ENCODE measurements around the gene SNX20. TPM values are rescaled to one million over a fixed set of nuclear protein-coding genes. Genes with fewer than 3 reads are reported as not detected.

SNX20 gene
- total RNA-seq, 1 donor from 2014 or later, result not detected

DNA sequence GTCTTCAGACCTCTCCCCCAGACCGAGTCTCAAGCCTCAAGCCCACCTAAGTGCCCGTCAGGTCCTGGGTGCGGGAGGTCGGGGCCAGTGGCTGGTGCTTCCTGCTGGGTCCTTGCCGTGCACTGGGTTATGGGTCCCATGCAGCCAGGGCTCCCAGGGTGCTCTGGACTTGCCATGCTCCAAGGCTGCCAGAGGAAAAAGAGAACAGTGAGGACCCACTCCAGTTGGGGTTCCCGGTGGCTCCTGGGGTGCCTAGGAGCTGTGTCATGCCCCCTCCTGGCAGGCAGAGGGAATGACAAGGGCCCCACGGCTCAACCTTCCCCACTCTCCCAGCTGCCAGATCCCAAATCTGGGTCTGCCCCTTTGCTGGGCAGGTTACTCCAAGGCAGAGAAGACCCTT is 3.8 kb downstream of the SNX20 start:
- TF ChIP-seq, protein P1, sequence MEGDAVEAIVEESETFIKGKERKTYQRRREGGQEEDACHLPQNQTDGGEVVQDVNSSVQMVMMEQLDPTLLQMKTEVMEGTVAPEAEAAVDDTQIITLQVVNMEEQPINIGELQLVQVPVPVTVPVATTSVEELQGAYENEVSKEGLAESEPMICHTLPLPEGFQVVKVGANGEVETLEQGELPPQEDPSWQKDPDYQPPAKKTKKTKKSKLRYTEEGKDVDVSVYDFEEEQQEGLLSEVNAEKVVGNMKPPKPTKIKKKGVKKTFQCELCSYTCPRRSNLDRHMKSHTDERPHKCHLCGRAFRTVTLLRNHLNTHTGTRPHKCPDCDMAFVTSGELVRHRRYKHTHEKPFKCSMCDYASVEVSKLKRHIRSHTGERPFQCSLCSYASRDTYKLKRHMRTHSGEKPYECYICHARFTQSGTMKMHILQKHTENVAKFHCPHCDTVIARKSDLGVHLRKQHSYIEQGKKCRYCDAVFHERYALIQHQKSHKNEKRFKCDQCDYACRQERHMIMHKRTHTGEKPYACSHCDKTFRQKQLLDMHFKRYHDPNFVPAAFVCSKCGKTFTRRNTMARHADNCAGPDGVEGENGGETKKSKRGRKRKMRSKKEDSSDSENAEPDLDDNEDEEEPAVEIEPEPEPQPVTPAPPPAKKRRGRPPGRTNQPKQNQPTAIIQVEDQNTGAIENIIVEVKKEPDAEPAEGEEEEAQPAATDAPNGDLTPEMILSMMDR (IDR thresholded peaks at IDR 0.05; ENCODE audit: unreplicated experiment), result no peak
- H3K27me3 Mint-ChIP-seq (ENCODE audit: unreplicated experiment), result peaks cover 4% of the 10 kb centered on the region
- H3K4me1 Mint-ChIP-seq (ENCODE audit: unreplicated experiment), result no peaks in the 10 kb centered on the region
- no peak overlapping the region for H3K4me3 Mint-ChIP-seq (ENCODE audit: unreplicated experiment)
- H3K9me3 Mint-ChIP-seq (ENCODE audit: unreplicated experiment), result no peaks in the 10 kb centered on the region
- no peaks in the 10 kb centered on the region for H3K36me3 Mint-ChIP-seq (ENCODE audit: low read depth, unreplicated experiment)
- DNase-seq (ENCODE audit: low spot score), result no peak
- H3K27ac Mint-ChIP-seq (ENCODE audit: unreplicated experiment), result no peak overlapping the region

GRCh38 chr16:50676684-50677225 is 4.4 kb downstream of the SNX20 start:
- no peak for DNase-seq (ENCODE audit: low spot score)
- Mint-ChIP-seq H3K4me3 (ENCODE audit: unreplicated experiment) (no peak overlapping the region), H3K9me3 (ENCODE audit: unreplicated experiment) (no peaks in the 10 kb centered on the region), H3K36me3 (ENCODE audit: low read depth, unreplicated experiment) (peaks cover under 1% of the 10 kb centered on the region), H3K4me1 (ENCODE audit: unreplicated experiment) (no peaks in the 10 kb centered on the region), H3K27me3 (ENCODE audit: unreplicated experiment) (peaks cover 2% of the 10 kb centered on the region), H3K27ac (ENCODE audit: unreplicated experiment) (no peak overlapping the region)
- TF ChIP-seq, protein P1 (IDR thresholded peaks at IDR 0.05; ENCODE audit: unreplicated experiment), result no peak

DNA sequence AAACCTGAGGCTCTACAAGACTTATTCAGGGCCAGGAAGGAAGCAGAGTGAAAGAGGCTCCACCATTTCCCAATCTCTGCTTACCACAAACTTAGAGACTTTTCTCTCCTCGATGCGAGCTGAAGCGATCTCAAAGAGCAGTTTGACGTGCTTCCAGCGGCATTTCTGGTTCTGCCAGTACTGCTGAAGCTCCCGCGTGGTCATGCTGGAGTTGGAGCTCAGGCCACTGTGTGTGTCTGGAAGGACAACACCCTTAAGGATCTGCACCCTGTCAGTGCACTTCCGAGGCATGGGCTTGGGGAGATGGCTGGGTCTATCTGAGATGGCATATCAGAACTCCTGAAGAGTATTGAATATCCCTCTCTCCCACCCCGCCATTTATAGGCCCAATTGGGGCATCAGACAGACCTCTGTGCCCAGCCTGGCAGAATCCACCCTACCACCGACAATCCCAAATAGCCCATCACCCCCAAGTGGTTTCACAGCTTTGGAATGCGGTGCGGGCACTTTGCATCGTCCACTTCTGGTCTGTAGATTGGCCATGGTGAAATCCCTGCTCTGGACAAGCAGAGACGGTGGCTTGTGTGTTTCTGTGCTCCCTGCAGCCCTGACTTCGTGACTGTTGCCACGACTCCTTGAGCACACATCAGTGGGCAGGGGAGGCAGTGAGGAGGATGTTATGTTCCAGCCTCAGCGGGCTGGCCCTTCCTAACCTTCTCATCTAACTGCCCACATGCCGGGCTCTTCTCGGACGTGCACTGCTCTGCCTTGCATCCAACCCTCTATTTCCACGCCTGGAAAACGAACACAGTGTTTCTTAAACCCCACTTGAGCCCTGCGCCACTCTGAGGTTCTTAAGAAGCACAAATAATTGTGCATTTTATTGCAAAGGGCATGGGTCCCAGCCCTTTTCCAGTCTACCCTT is 5.2 kb downstream of the SNX20 start:
- no peak for DNase-seq (ENCODE audit: low spot score)
- TF ChIP-seq, protein P1 (IDR thresholded peaks at IDR 0.05; ENCODE audit: unreplicated experiment), result no peak
- Mint-ChIP-seq H3K27ac (ENCODE audit: unreplicated experiment) (no peak overlapping the region), H3K4me3 (ENCODE audit: unreplicated experiment) (no peak overlapping the region), H3K36me3 (ENCODE audit: low read depth, unreplicated experiment) (peaks cover 6% of the 10 kb centered on the region), H3K4me1 (ENCODE audit: unreplicated experiment) (no peaks in the 10 kb centered on the region), H3K27me3 (ENCODE audit: unreplicated experiment) (peaks cover 6% of the 10 kb centered on the region), H3K9me3 (ENCODE audit: unreplicated experiment) (no peaks in the 10 kb centered on the region)

DNA sequence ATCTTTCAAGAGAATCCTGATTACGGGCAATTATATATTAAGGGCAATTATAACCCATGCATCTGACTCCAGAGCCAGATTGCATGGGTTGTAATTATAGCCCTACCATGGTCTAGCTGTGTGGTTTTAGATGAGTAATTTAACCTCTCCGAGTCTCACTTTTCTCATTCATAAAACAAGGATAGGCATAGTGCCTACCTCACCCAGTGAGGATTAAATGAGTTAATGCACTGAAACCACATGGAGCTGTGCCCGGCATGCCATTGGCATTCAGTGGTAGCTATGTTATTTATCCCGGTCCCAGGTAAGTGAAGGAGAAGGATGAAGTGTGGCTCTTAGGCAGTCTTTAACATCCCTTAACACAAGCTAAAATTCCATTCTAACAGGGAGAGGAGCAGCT is 6.3 kb downstream of the SNX20 start:
- DNase-seq (ENCODE audit: low spot score), result no peak
- no peaks in the 10 kb centered on the region for H3K9me3 Mint-ChIP-seq (ENCODE audit: unreplicated experiment)
- peaks cover 6% of the 10 kb centered on the region for H3K27me3 Mint-ChIP-seq (ENCODE audit: unreplicated experiment)
- TF ChIP-seq, protein P1 (IDR thresholded peaks at IDR 0.05; ENCODE audit: unreplicated experiment), result no peak
- peaks cover 6% of the 10 kb centered on the region for H3K36me3 Mint-ChIP-seq (ENCODE audit: low read depth, unreplicated experiment)
- H3K27ac Mint-ChIP-seq (ENCODE audit: unreplicated experiment), result no peak overlapping the region
- H3K4me1 Mint-ChIP-seq (ENCODE audit: unreplicated experiment), result no peaks in the 10 kb centered on the region
- no peak overlapping the region for H3K4me3 Mint-ChIP-seq (ENCODE audit: unreplicated experiment)

Measured in endothelial cell (in vitro differentiated cells).